Activated CD8-positive, alpha-beta T cell treated with anti-CD3 and anti-CD28 coated beads for 36 hours (primary cell): Measurements from ENCODE around the gene FRMD4A. TPM values are rescaled to one million over a fixed set of nuclear protein-coding genes. Genes with fewer than 3 reads are reported as not detected.

Source experiments
- ATAC-seq: fragments of 200-7000 bp; cut with Tn5 transposase; one replicate; pipeline ENCODE4 v1.10.0; 2021; ENCODE audit warnings: mild to moderate bottlenecking, moderate library complexity
- CTCF ChIA-PET: fragments of 350-600 bp; sonication (Branson Sonifier 250); formaldehyde crosslinking; loops from one replicate; lab custom pipeline; 2021; ENCODE audit warnings: antibody characterized with exemption; lab: Charles Lee
- POLR2A ChIA-PET: fragments of 350-600 bp; sonication (Branson Sonifier 250); formaldehyde crosslinking; loops from one replicate; lab custom pipeline; 2021; ENCODE audit warnings: antibody characterized with exemption; lab: Charles Lee
- DNase-seq: peaks from one replicate; pipeline ENCODE4 v3.0.0-alpha.2; 2020
- H3K27ac Mint-ChIP-seq: one replicate; pipeline ENCODE4 v1.8.0; 2021; ENCODE audit warnings: mild to moderate bottlenecking, mixed read lengths
- H3K27me3 Mint-ChIP-seq: one replicate; pipeline ENCODE4 v1.8.0; 2021; ENCODE audit warnings: mixed read lengths
- H3K36me3 Mint-ChIP-seq: one replicate; pipeline ENCODE4 v1.8.0; 2021; ENCODE audit warnings: low read depth, mixed read lengths
- H3K4me1 Mint-ChIP-seq: one replicate; pipeline ENCODE4 v1.8.0; 2021; ENCODE audit warnings: low read depth, mixed read lengths
- H3K4me3 Mint-ChIP-seq: one replicate; pipeline ENCODE4 v1.8.0; 2021; ENCODE audit warnings: mild to moderate bottlenecking, moderate library complexity, mixed read lengths
- H3K9me3 Mint-ChIP-seq: one replicate; pipeline ENCODE4 v1.8.0; 2021; ENCODE audit warnings: mixed read lengths
- intact Hi-C: fragments of 100-400 bp; cut with micrococcal nuclease; formaldehyde crosslinking; loops from one replicate; pipeline ENCODE4 v1.10.0; 2022
- total RNA-seq, 2 experiments: library from RNA; stranded (reverse); gene quantifications; one replicate each; pipeline ENCODE4 v1.2.3, GENCODE V29; 2021
- TF ChIP-seq, protein P1 (sequence below): fragments of 200-600 bp; IDR thresholded peaks from one replicate; pipeline ENCODE4 v1.8.0; 2022; ENCODE audit warnings: antibody characterized with exemption, mild to moderate bottlenecking

Gene FRMD4A
- total RNA-seq, 2 experiments from 2014 or later: 2.1 to 2.8 TPM

GRCh38 chr10:13950543-13950939 is 380.2 kb downstream of the FRMD4A start:
- no peaks in the 10 kb centered on the region for H3K27me3 Mint-ChIP-seq
- no peaks in the 10 kb centered on the region for H3K9me3 Mint-ChIP-seq
- H3K4me3 Mint-ChIP-seq: no peak overlapping the region
- no peak overlapping the region for H3K27ac Mint-ChIP-seq
- H3K36me3 Mint-ChIP-seq: no peaks in the 10 kb centered on the region
- ChIA-PET POLR2A (no interaction called here), CTCF (no interaction called here)
- intact Hi-C loops: no loop called here
- H3K4me1 Mint-ChIP-seq: no peaks in the 10 kb centered on the region
- ATAC-seq: no peak
- TF ChIP-seq, protein P1, sequence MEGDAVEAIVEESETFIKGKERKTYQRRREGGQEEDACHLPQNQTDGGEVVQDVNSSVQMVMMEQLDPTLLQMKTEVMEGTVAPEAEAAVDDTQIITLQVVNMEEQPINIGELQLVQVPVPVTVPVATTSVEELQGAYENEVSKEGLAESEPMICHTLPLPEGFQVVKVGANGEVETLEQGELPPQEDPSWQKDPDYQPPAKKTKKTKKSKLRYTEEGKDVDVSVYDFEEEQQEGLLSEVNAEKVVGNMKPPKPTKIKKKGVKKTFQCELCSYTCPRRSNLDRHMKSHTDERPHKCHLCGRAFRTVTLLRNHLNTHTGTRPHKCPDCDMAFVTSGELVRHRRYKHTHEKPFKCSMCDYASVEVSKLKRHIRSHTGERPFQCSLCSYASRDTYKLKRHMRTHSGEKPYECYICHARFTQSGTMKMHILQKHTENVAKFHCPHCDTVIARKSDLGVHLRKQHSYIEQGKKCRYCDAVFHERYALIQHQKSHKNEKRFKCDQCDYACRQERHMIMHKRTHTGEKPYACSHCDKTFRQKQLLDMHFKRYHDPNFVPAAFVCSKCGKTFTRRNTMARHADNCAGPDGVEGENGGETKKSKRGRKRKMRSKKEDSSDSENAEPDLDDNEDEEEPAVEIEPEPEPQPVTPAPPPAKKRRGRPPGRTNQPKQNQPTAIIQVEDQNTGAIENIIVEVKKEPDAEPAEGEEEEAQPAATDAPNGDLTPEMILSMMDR: no peak
- no peak for DNase-seq

DNA sequence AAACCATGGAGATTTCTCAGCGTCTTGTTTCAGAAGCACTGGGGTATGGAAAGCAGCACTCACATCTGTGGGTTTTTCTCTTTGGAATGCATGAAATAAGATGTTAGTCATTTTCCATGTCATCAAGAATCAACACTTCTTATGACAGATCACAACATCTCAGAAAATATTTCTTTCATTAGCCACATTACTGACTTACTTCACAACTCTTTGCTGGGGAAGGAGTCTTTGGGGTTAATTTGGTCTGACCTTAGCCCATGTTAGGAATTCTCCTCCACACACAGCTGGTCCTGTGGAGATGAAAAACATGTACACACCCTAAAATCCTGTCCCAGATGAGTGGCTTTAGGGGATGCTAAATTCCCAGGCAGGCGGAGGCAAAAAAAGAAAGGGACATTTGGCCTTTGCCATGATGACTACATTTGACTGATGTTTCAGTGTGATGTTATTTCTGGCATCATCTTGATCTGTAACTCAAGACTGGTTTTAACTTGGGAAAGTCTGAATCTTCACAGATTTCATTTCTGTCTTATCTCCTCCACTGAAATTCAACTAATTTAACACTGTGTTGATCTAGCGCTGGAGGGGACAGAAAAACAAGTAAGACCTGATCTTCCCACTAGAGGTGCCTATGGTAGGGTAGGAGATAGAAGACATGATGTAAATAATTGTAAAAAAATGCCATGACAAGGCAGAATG is 380.7 kb downstream of the FRMD4A start:
- no peak overlapping the region for H3K27ac Mint-ChIP-seq
- H3K4me3 Mint-ChIP-seq: no peak overlapping the region
- intact Hi-C loops: no loop called here
- ATAC-seq (no peak), DNase-seq (no peak)
- H3K27me3 Mint-ChIP-seq: no peaks in the 10 kb centered on the region
- TF ChIP-seq, protein P1: no peak
- ChIA-PET CTCF (no interaction called here), POLR2A (no interaction called here)
- no peaks in the 10 kb centered on the region for H3K36me3 Mint-ChIP-seq
- H3K9me3 Mint-ChIP-seq: no peaks in the 10 kb centered on the region
- no peaks in the 10 kb centered on the region for H3K4me1 Mint-ChIP-seq

- no peak for DNase-seq
- no peak for ATAC-seq
- TF ChIP-seq, protein P1: no peak
- ChIA-PET CTCF (no interaction called here), POLR2A (no interaction called here)
- H3K27me3 Mint-ChIP-seq: no peaks in the 10 kb centered on the region
- H3K9me3 Mint-ChIP-seq: no peaks in the 10 kb centered on the region
- no peak overlapping the region for H3K4me3 Mint-ChIP-seq
- H3K36me3 Mint-ChIP-seq: no peaks in the 10 kb centered on the region
- peaks cover 3% of the 10 kb centered on the region for H3K4me1 Mint-ChIP-seq
- no peak overlapping the region for H3K27ac Mint-ChIP-seq
- intact Hi-C loops: no loop called here
Observed at GRCh38 chr10:13946209-13946460, 384.6 kb downstream of the FRMD4A start.

GRCh38 chr10:13945390-13946208 is 385.1 kb downstream of the FRMD4A start:
- Mint-ChIP-seq H3K4me3 (no peak overlapping the region), H3K27me3 (no peaks in the 10 kb centered on the region), H3K4me1 (peaks cover 3% of the 10 kb centered on the region), H3K9me3 (peaks cover 2% of the 10 kb centered on the region), H3K27ac (no peak overlapping the region), H3K36me3 (no peaks in the 10 kb centered on the region)
- DNase-seq: no peak
- TF ChIP-seq, protein P1: no peak
- intact Hi-C loops: no loop called here
- ATAC-seq: no peak
- CTCF ChIA-PET: no interaction called here
- POLR2A ChIA-PET: no interaction called here

- no peak for ATAC-seq
Observed at GRCh38 chr10:13944823-13945222, 385.9 kb downstream of the FRMD4A start.

More at GRCh38 chr10:13944823-13945222, 385.9 kb downstream of the FRMD4A start:
- Mint-ChIP-seq H3K27me3 (no peaks in the 10 kb centered on the region), H3K9me3 (peaks cover 2% of the 10 kb centered on the region), H3K4me3 (no peak overlapping the region), H3K4me1 (peaks cover 3% of the 10 kb centered on the region), H3K36me3 (no peaks in the 10 kb centered on the region), H3K27ac (no peak overlapping the region)
- POLR2A ChIA-PET: no interaction called here
- DNase-seq: no peak
- CTCF ChIA-PET: no interaction called here
- intact Hi-C loops: no loop called here
- TF ChIP-seq, protein P1: no peak
